Fibroblast of lung (primary cell): ENCODE results near the gene ISG15.

Experiments
- EZH2 ChIP-seq: IDR thresholded peaks from 2 replicates; pipeline ENCODE4 v1.5.1; 2012; ENCODE audit warnings: low read length, control low read depth, mild to moderate bottlenecking; ENCODE audit errors: missing control alignments
- TF ChIP-seq, protein P1 (sequence below), 2 donors: IDR thresholded peaks in 1 of 2; conservative IDR thresholded peaks in 1 of 2; 1 replicate in 1 of 2; 2 replicates in 1 of 2; pipeline ENCODE4 v1.5.1; 2011 to 2012; ENCODE audit warnings: low read length in 2 of 2, control low read depth in 1 of 2, inconsistent platforms in 1 of 2, low read depth in 1 of 2, mild to moderate bottlenecking in 1 of 2

GRCh38 chr1:981955-982558 lies 31.2 kb upstream of the ISG15 start, which contains the start of gene PERM1:
- TF ChIP-seq, protein P1, sequence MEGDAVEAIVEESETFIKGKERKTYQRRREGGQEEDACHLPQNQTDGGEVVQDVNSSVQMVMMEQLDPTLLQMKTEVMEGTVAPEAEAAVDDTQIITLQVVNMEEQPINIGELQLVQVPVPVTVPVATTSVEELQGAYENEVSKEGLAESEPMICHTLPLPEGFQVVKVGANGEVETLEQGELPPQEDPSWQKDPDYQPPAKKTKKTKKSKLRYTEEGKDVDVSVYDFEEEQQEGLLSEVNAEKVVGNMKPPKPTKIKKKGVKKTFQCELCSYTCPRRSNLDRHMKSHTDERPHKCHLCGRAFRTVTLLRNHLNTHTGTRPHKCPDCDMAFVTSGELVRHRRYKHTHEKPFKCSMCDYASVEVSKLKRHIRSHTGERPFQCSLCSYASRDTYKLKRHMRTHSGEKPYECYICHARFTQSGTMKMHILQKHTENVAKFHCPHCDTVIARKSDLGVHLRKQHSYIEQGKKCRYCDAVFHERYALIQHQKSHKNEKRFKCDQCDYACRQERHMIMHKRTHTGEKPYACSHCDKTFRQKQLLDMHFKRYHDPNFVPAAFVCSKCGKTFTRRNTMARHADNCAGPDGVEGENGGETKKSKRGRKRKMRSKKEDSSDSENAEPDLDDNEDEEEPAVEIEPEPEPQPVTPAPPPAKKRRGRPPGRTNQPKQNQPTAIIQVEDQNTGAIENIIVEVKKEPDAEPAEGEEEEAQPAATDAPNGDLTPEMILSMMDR (conservative IDR thresholded peaks at IDR 0.05 in 1 of 2, IDR thresholded peaks at IDR 0.05 in 1 of 2; ENCODE audit: low read depth in 1 of 2, low read length in 2 of 2), result no peak
- TF ChIP-seq EZH2, result no peak
